ACHN (cell line): Measurements from ENCODE around the gene ID1.

ENCODE experiments used
- DNase-seq: peaks from one replicate; pipeline ENCODE4 v3.0.0-alpha.2; 2015
- in situ Hi-C: cut with HindIII; loops from 2 replicates; pipeline ENCODE4 v1.10.0; 2017; ENCODE audit warnings: low sequenced_read_pairs, low pct_ligation_motif_present, low pct_unique_long_range_greater_than_20kb

Gene ID1

GRCh38 chr20:31654534-31654933 lies 49.4 kb downstream of the ID1 start:
- in situ Hi-C loops = no loop called here
- DNase-seq = no peak
